GM18505 (cell line): ENCODE data around the gene KRT85.

Source experiments
- ATAC-seq: cut with Tn5 transposase; IDR thresholded peaks from one replicate; pipeline ENCODE4 v1.9.1; 2021; ENCODE audit not compliant: unreplicated experiment
- POLR2A ChIP-seq: IDR thresholded peaks from 4 replicates; pipeline ENCODE4 v1.6.1; 2011; ENCODE audit warnings: borderline replicate concordance; ENCODE audit not compliant: insufficient read depth, insufficient read length; ENCODE audit errors: extremely low read depth

KRT85 gene

GRCh38 chr12:52344111-52344510 is 23.2 kb downstream of the KRT85 start:
- no peak for TF ChIP-seq POLR2A

GRCh38 chr12:52343550-52343949 is 23.7 kb downstream of the KRT85 start:
- no peak for TF ChIP-seq POLR2A
- ATAC-seq = no peak

More at GRCh38 chr12:52344111-52344510, 23.2 kb downstream of the KRT85 start:
- no peak for ATAC-seq

DNA sequence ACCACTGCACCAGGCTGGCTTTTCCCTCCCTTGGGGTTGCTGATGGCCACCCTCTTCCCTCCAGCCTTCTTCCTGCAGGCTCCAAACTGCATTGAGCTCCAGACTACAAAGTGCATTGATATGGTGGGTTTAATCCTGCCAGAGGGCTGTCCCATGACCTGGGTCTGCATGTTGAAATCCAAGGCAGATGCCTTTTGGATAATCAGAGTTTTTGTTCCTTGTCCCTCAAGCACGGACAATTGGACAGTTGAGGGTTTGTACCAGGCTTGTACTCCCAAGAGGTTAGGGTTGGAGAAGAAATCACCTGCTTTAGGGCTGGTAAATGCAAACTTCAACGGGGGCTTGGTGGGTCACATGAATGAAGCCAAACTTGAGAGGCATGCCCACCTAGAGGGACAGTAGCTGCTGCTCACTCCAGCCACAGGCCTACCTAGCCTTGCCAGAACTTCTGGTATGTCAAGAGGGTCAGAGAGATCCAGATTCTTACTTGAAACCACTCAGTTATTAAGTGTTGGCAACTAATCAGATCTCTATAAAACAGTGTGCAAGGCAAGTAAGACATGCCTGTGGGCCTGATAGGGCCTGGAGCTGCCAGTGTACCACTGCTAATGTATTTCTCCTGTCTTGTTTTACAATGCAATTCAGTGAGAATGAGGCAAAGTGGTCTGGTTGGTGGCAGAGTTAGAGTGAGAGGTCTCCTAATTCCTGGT is 24.3 kb downstream of the KRT85 start:
- no peak for TF ChIP-seq POLR2A
- ATAC-seq = no peak

DNA sequence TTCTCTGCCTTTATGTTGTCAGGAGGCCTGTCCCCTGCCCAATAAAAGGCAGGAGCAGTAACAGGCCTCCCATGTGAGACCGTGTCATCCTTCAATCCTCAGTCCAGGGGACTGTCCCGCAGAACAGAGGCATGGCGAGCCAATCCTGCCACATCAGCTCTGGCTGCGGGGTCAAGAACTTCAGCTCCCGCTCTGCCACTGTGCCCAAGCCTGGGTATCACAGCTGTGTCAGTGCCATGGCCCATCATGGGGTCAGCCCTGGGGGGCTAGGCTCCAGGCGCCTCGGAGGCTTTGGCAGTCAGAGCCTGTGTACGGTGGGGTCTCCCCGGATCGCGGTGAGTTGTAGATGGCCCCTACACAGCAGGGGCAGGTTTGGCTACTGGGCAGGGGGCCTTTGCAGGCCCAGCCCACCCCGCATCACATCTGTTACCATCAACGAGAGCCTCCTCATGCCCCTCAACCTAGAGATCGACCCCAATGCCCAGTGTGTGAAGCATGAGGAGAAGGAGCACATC is 26.2 kb downstream of the KRT85 start:
- ATAC-seq = no peak
- no peak for TF ChIP-seq POLR2A

- no peak for TF ChIP-seq POLR2A
- no peak for ATAC-seq
Measured at GRCh38 chr12:52338241-52338960, 28.9 kb downstream of the KRT85 start.

GRCh38 chr12:52337054-52337453 is 30.2 kb downstream of the KRT85 start:
- TF ChIP-seq POLR2A = no peak
- ATAC-seq = no peak

GRCh38 chr12:52336641-52337040 is 30.6 kb downstream of the KRT85 start:
- no peak for ATAC-seq
- no peak for TF ChIP-seq POLR2A

GRCh38 chr12:52335598-52336262 is 31.6 kb downstream of the KRT85 start:
- TF ChIP-seq POLR2A = no peak
- ATAC-seq = no peak

GRCh38 chr12:52334185-52334584 is 33.1 kb downstream of the KRT85 start:
- no peak for ATAC-seq
- TF ChIP-seq POLR2A = no peak

- no peak for ATAC-seq
- no peak for TF ChIP-seq POLR2A
Measured at GRCh38 chr12:52333321-52333720, 34.0 kb downstream of the KRT85 start.

DNA sequence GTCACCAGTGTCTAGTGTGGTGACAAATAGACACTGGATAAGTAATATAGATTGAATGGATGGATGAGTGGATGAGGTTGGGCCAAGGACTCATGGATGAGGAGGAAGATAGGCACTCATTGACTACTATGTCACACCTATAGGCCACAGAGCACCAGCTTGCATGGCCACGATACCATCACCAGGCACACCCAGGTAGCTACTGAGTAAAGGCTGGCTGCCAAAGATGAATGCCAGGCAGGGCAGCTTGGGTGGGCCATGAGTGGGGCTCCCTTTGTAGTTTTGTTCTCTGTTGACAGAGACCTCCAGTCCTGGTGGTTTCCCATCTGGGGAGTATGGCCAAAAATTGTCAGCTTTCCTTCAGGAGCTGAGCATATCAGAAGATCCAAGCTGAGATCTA is 34.9 kb downstream of the KRT85 start:
- no peak for ATAC-seq
- no peak for TF ChIP-seq POLR2A

DNA sequence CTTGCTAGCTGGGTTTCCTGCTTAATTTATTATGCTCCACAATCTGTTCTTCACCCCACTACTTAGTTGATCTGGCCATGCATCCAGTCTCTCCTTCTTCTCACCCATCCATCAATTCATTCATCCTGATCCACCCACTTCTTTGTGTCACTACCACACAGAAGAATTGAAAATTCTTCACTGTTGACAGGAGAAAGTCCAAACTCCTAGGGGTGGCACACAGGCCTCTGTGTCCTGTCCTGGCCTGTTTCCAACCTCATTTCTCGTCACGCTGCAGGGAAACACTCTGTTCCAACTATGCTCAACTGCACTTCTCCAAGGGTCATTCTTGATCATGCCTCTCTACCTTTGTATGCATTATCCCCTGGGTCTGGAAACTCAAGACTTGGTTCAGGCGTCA is 35.4 kb downstream of the KRT85 start:
- no peak for TF ChIP-seq POLR2A

GRCh38 chr12:52331039-52331438 is 36.2 kb downstream of the KRT85 start:
- no peak for ATAC-seq
- no peak for TF ChIP-seq POLR2A

More for the DNA sequence above, 35.4 kb downstream of the KRT85 start:
- ATAC-seq = no peak
